ENCODE results near the gene PAQR6.

GRCh38 chr1:156242738-156243137 is 5.1 kb downstream of the PAQR6 start:
- no peak for TF ChIP-seq CTCF (IDR thresholded peaks at IDR 0.05)
- TF ChIP-seq POLR2A (IDR thresholded peaks at IDR 0.05) = no peak
